SK-N-SH (cell line): ENCODE measurements around the gene PIEZO2. TPM values are rescaled to one million over a fixed set of nuclear protein-coding genes. Genes with fewer than 3 reads are reported as not detected.

Experiments used
- CTCF ChIA-PET: fragments of 300-600, 350-600 bp; formaldehyde crosslinking; extraction: SDS; loops from one replicate; lab custom pipeline; 2021; lab: Yijun Ruan, JAX
- POLR2A ChIA-PET: fragments of 350-600 bp; sonication (Branson Sonifier 250); formaldehyde crosslinking; extraction: SDS; loops from one replicate; lab custom pipeline; 2020; ENCODE audit warnings: antibody characterized with exemption, inconsistent platforms; lab: Yijun Ruan, JAX
- DNase-seq: peaks from one replicate; pipeline ENCODE4 v3.0.0; 2012
- H2AFZ ChIP-seq: fragments of 200-600 bp; sonication (generic); 2 replicates; pipeline ENCODE4 v1.8.1; 2016; ENCODE audit warnings: antibody characterized with exemption, mild to moderate bottlenecking, low read depth
- H3F3A ChIP-seq: fragments of 200-600 bp; sonication (generic); replicated peaks from 2 replicates; pipeline ENCODE3; 2016; ENCODE audit warnings: antibody characterized with exemption, mild to moderate bottlenecking; ENCODE audit not compliant: insufficient read depth
- H3K27ac ChIP-seq, 2 experiments: fragments of 200-500 bp in 1 of 2; fragments of 200-600 bp in 1 of 2; sonication (Bioruptor generic) in 1 of 2; sonication (generic), shearing (Covaris generic) in 1 of 2; 2 replicates each; pipeline versions ENCODE4 v1.5.1 to v1.6.1; 2014 to 2016; ENCODE audit warnings: low read depth in 2 of 2, inconsistent platforms in 1 of 2, low read length in 1 of 2, mild to moderate bottlenecking in 1 of 2, mixed read lengths in 1 of 2
- H3K27me3 ChIP-seq: fragments of 200-600 bp; sonication (generic), shearing (Covaris generic); 2 replicates; pipeline ENCODE4 v1.6.1; 2016; ENCODE audit warnings: mixed run types; ENCODE audit not compliant: insufficient read depth
- H3K36me3 ChIP-seq, 2 experiments: fragments of 200-500 bp in 1 of 2; fragments of 200-600 bp in 1 of 2; sonication (Bioruptor generic) in 1 of 2; sonication (generic) in 1 of 2; replicated peaks in 1 of 2; 2 replicates each; pipeline versions ENCODE3 to v1.5.1; 2014 to 2016; ENCODE audit warnings: low read length in 1 of 2, mild to moderate bottlenecking in 1 of 2; ENCODE audit not compliant: insufficient read depth in 2 of 2, control insufficient read depth in 1 of 2
- H3K4me1 ChIP-seq, 2 experiments: fragments of 200-500 bp in 1 of 2; fragments of 200-600 bp in 1 of 2; sonication (Bioruptor generic) in 1 of 2; sonication (generic), shearing (Covaris generic) in 1 of 2; 2 replicates each; pipeline versions ENCODE4 v1.5.1 to v1.6.1; 2014 to 2016; ENCODE audit warnings: low read depth in 1 of 2, low read length in 1 of 2, mixed run types in 1 of 2; ENCODE audit not compliant: insufficient read depth in 2 of 2, control insufficient read depth in 1 of 2
- H3K4me2 ChIP-seq: fragments of 200-600 bp; sonication (generic), shearing (Covaris generic); 2 replicates; pipeline ENCODE4 v1.6.1; 2017; ENCODE audit warnings: mixed run types
- H3K4me3 ChIP-seq, 2 experiments: fragments of 200-500 bp in 1 of 2; fragments of 200-600 bp in 1 of 2; sonication (Bioruptor generic) in 1 of 2; sonication (generic), shearing (Covaris generic) in 1 of 2; 2 replicates each; pipeline versions ENCODE4 v1.5.1 to v1.8.1; 2014 to 2016; ENCODE audit warnings: low read depth in 2 of 2, inconsistent platforms in 1 of 2, low read length in 1 of 2, mild to moderate bottlenecking in 1 of 2, mixed read lengths in 1 of 2, moderate library complexity in 1 of 2
- H3K79me2 ChIP-seq: fragments of 200-600 bp; sonication (generic); 2 replicates; pipeline ENCODE4 v1.8.1; 2017; ENCODE audit warnings: mild to moderate bottlenecking; ENCODE audit not compliant: insufficient read depth
- H3K9ac ChIP-seq: fragments of 200-600 bp; sonication (generic); 2 replicates; pipeline ENCODE4 v1.6.1; 2017; ENCODE audit warnings: mixed run types
- H3K9me2 ChIP-seq: fragments of 200-600 bp; sonication (generic); 2 replicates; pipeline ENCODE4 v1.6.1; 2017; ENCODE audit warnings: mixed run types
- H3K9me3 ChIP-seq: fragments of 200-600 bp; sonication (generic); 2 replicates; pipeline ENCODE4 v1.6.1; 2017; ENCODE audit warnings: mixed run types, mild to moderate bottlenecking, moderate library complexity
- H4K20me1 ChIP-seq: fragments of 200-600 bp; sonication (generic); 2 replicates; pipeline ENCODE4 v1.6.1; 2017; ENCODE audit warnings: mild to moderate bottlenecking, mixed run types; ENCODE audit not compliant: insufficient read depth
- CHD2 ChIP-seq: fragments of 150-350 bp; IDR thresholded peaks from 2 replicates; pipeline ENCODE4 v1.6.1; 2018; ENCODE audit warnings: low read length; ENCODE audit not compliant: partially characterized antibody
- EP300 ChIP-seq, 2 experiments: IDR thresholded peaks; 2 replicates each; pipeline versions ENCODE4 v1.4.0 to v1.6.1; 2012; ENCODE audit warnings: borderline replicate concordance in 1 of 2, low read depth in 1 of 2, low read length in 1 of 2
- EZH2phosphoT487 ChIP-seq: fragments of 200-600 bp; sonication (generic); IDR thresholded peaks from 2 replicates; pipeline ENCODE4 v1.6.1; 2017; ENCODE audit warnings: low read depth, mixed run types, mild to moderate bottlenecking, antibody characterized with exemption, moderate library complexity, borderline replicate concordance
- FOXJ3 ChIP-seq: sonication (generic); formaldehyde crosslinking; IDR thresholded peaks from 2 replicates; pipeline ENCODE4 v1.5.1; 2020; ENCODE audit warnings: mild to moderate bottlenecking, missing genetic modification reagents
- GATA2 ChIP-seq: sonication (generic); formaldehyde crosslinking; IDR thresholded peaks from 2 replicates; pipeline ENCODE4 v1.5.0; 2020; ENCODE audit warnings: mild to moderate bottlenecking, missing genetic modification reagents
- IRF3 ChIP-seq: fragments of 150-350 bp; IDR thresholded peaks from 2 replicates; pipeline ENCODE4 v1.6.1; 2016; ENCODE audit warnings: mild to moderate bottlenecking, low read depth, low read length
- JUND ChIP-seq: IDR thresholded peaks from 2 replicates; pipeline ENCODE4 v1.4.0; 2012
- MEF2A ChIP-seq: IDR thresholded peaks from 2 replicates; pipeline ENCODE4 v1.4.0; 2012; ENCODE audit warnings: low read depth, borderline replicate concordance
- POLR2AphosphoS5 ChIP-seq: IDR thresholded peaks from 2 replicates; pipeline ENCODE4 v1.6.1; 2012; ENCODE audit warnings: low read depth, low read length
- SIN3A ChIP-seq: IDR thresholded peaks from 2 replicates; pipeline ENCODE4 v1.6.1; 2012; ENCODE audit warnings: low read depth, mild to moderate bottlenecking, low read length, moderate library complexity, borderline replicate concordance
- SMC3 ChIP-seq: IDR thresholded peaks from 2 replicates; pipeline ENCODE4 v1.6.1; 2012; ENCODE audit warnings: low read depth, low read length, improper control_type of control experiment
- TAF1 ChIP-seq: IDR thresholded peaks from 2 replicates; pipeline ENCODE4 v1.6.1; 2012; ENCODE audit warnings: low read depth, mild to moderate bottlenecking, low read length, moderate library complexity, borderline replicate concordance
- TCF12 ChIP-seq: IDR thresholded peaks from 2 replicates; pipeline ENCODE4 v1.4.0; 2012
- USF1 ChIP-seq: IDR thresholded peaks from 2 replicates; pipeline ENCODE4 v1.4.0; 2012; ENCODE audit warnings: low read depth, borderline replicate concordance
- USF2 ChIP-seq: fragments of 150-350 bp; IDR thresholded peaks from 2 replicates; pipeline ENCODE4 v1.6.1; 2017; ENCODE audit warnings: antibody characterized with exemption, low read length, low read depth, borderline replicate concordance
- WGBS: methylation state at CpG from one replicate; pipeline ENCODE4 v1.1.6; 2017; ENCODE audit warnings: low lambda C conversion rate; 5-methylcytosine and 5-hydroxymethylcytosine counted together
- polyA plus RNA-seq, 3 experiments: library from polyadenylated mRNA; depleted of rRNA; stranded (reverse); fragments of >200 nt; gene quantifications; 2 replicates each; pipeline ENCODE4 v1.2.3, GENCODE V29; 2012
- TF ChIP-seq, protein P1 (sequence below): IDR thresholded peaks from 2 replicates; pipeline ENCODE4 v1.6.1; 2012; ENCODE audit warnings: mild to moderate bottlenecking, low read depth, low read length, moderate library complexity

The PIEZO2 gene
- polyA plus RNA-seq, 1 of the 3 experiments (the other 2 are of a cell fraction): not detected

- no peak for TF ChIP-seq USF1
- TF ChIP-seq JUND: no peak
- TF ChIP-seq MEF2A: no peak
- TF ChIP-seq POLR2AphosphoS5: no peak
- TF ChIP-seq FOXJ3 (CRISPR knock-in tag): no peak
- no peak for TF ChIP-seq TCF12
- Histone ChIP-seq H3K79me2 (no peaks in the 10 kb centered on the region), H3K36me3 (no peaks in the 10 kb centered on the region), H3K4me2 (no peak overlapping the region), H2AFZ (no peak overlapping the region), H3K4me3 (no peak overlapping the region), H3K9ac (no peak overlapping the region), H4K20me1 (no peaks in the 10 kb centered on the region), H3K4me1 (no peaks in the 10 kb centered on the region), H3K27ac (no peak overlapping the region), H3K9me2 (no peaks in the 10 kb centered on the region), H3K27me3 (peaks cover 38% of the 10 kb centered on the region; the same call in 1 of the 2 replicates), H3K9me3 (no peaks in the 10 kb centered on the region), H3F3A (no peaks in the 10 kb centered on the region)
- WGBS: 23% methylated on average over 6 of the region's 6 CpGs
- POLR2A ChIA-PET: no interaction called here
- no peak for DNase-seq
- CTCF ChIA-PET: no interaction called here
Observed at GRCh38 chr18:11106894-11107293, 42.5 kb downstream of the PIEZO2 start.

DNA sequence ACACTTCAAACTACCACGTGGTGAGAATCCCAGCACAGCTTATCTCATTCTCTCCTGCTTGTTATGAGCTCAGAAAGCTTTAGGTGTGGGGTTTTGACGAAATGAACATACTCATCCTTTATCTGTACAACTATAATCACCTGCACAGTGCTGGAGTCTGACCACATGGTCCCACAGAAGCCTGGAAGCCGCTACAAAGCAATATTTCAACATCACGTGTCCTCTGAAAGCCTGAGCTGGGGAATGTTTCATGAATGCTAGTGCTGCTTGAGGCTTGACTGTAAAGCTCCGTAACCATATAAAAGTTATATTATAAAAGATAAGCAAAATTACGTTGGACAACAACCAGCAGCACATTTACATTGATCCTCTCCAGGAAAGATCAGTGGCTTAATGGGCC is 43.9 kb downstream of the PIEZO2 start:
- Histone ChIP-seq H3K4me3 (no peak overlapping the region), H3F3A (no peaks in the 10 kb centered on the region), H2AFZ (no peak overlapping the region), H3K27ac (no peak overlapping the region), H3K9me2 (no peaks in the 10 kb centered on the region), H4K20me1 (no peaks in the 10 kb centered on the region), H3K36me3 (no peaks in the 10 kb centered on the region), H3K27me3 (peaks cover 28% of the 10 kb centered on the region; the same call in 1 of the 2 replicates), H3K9me3 (no peaks in the 10 kb centered on the region), H3K4me1 (no peaks in the 10 kb centered on the region), H3K4me2 (no peak overlapping the region), H3K79me2 (no peaks in the 10 kb centered on the region), H3K9ac (no peak overlapping the region)
- no peak for TF ChIP-seq TAF1
- no peak for TF ChIP-seq FOXJ3 (CRISPR knock-in tag)
- TF ChIP-seq GATA2 (CRISPR knock-in tag): no peak
- TF ChIP-seq EZH2phosphoT487: no peak
- CTCF ChIA-PET: no interaction called here
- 5% methylated on average over 6 of the region's 6 CpGs for WGBS
- DNase-seq: no peak
- POLR2A ChIA-PET: no interaction called here

GRCh38 chr18:11104307-11104706 is 45.1 kb downstream of the PIEZO2 start:
- H3K36me3 ChIP-seq: no peaks in the 10 kb centered on the region
- H3K27me3 ChIP-seq: peaks cover 23% of the 10 kb centered on the region; the same call in 1 of the 2 replicates
- H3K9me2 ChIP-seq: no peaks in the 10 kb centered on the region
- H2AFZ ChIP-seq: no peak overlapping the region
- H3K4me3 ChIP-seq: no peak overlapping the region
- no peak overlapping the region for H3K9ac ChIP-seq
- WGBS: 29% methylated on average over 1 of the region's 5 CpGs
- CTCF ChIA-PET: no interaction called here
- no peak overlapping the region for H3K4me2 ChIP-seq
- no peaks in the 10 kb centered on the region for H4K20me1 ChIP-seq
- DNase-seq: no peak
- H3K79me2 ChIP-seq: no peaks in the 10 kb centered on the region
- POLR2A ChIA-PET: no interaction called here
- no peaks in the 10 kb centered on the region for H3F3A ChIP-seq
- no peaks in the 10 kb centered on the region for H3K9me3 ChIP-seq
- H3K27ac ChIP-seq: no peak overlapping the region
- H3K4me1 ChIP-seq: no peaks in the 10 kb centered on the region
- TF ChIP-seq CHD2: no peak
- no peak for TF ChIP-seq EZH2phosphoT487
- TF ChIP-seq, protein P1, sequence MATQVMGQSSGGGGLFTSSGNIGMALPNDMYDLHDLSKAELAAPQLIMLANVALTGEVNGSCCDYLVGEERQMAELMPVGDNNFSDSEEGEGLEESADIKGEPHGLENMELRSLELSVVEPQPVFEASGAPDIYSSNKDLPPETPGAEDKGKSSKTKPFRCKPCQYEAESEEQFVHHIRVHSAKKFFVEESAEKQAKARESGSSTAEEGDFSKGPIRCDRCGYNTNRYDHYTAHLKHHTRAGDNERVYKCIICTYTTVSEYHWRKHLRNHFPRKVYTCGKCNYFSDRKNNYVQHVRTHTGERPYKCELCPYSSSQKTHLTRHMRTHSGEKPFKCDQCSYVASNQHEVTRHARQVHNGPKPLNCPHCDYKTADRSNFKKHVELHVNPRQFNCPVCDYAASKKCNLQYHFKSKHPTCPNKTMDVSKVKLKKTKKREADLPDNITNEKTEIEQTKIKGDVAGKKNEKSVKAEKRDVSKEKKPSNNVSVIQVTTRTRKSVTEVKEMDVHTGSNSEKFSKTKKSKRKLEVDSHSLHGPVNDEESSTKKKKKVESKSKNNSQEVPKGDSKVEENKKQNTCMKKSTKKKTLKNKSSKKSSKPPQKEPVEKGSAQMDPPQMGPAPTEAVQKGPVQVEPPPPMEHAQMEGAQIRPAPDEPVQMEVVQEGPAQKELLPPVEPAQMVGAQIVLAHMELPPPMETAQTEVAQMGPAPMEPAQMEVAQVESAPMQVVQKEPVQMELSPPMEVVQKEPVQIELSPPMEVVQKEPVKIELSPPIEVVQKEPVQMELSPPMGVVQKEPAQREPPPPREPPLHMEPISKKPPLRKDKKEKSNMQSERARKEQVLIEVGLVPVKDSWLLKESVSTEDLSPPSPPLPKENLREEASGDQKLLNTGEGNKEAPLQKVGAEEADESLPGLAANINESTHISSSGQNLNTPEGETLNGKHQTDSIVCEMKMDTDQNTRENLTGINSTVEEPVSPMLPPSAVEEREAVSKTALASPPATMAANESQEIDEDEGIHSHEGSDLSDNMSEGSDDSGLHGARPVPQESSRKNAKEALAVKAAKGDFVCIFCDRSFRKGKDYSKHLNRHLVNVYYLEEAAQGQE: no peak
- no peak for TF ChIP-seq SMC3
- TF ChIP-seq SIN3A: no peak
- no peak for TF ChIP-seq EP300 (IDR thresholded peaks at IDR 0.05; ENCODE audit: borderline replicate concordance in 1 of 2, low read depth in 1 of 2, low read length in 1 of 2)
- no peak for TF ChIP-seq IRF3
- TF ChIP-seq TCF12: no peak
- no peak for TF ChIP-seq USF2
